Measurements from ENCODE around the gene GABRG3.

GABRG3 gene

DNA sequence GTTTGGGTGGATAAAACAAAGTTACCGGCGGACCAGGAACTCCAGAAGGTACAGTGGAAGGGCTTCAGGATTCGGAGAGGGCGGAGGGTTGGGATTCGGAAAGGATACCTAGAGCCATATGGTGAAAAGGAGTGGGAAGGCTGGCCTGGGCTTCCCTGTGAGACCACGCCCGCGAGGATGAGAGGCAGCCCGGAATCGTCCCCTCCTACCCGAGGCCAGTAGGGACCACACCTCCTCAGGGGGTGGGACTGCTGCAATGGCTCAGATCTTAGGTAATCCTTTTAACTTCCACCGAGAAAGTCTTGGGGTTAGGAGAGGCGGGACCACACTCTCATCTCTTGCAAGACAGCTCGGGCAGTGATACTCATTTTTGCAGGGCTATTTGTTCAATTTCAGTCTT, 616.8 kb downstream of the GABRG3 start:
- TF ChIP-seq CTCF (IDR thresholded peaks at IDR 0.05; ENCODE audit: extremely low read depth, insufficient read depth, missing control alignments), result no peak
- DNase-seq (ENCODE audit: low spot score), result no peak
- in situ Hi-C loops (cut with MboI; ENCODE audit: low pct_unique_long_range_greater_than_20kb, low sequenced_read_pairs, unreplicated experiment), result no loop called here

- in situ Hi-C loops (cut with MboI; ENCODE audit: low pct_unique_long_range_greater_than_20kb, low sequenced_read_pairs, unreplicated experiment), result no loop called here
- no peak for DNase-seq (ENCODE audit: low spot score)
- TF ChIP-seq CTCF (IDR thresholded peaks at IDR 0.05; ENCODE audit: extremely low read depth, insufficient read depth, missing control alignments), result no peak
Observed at GRCh38 chr15:27589260-27589659, 618.3 kb downstream of the GABRG3 start.

DNA sequence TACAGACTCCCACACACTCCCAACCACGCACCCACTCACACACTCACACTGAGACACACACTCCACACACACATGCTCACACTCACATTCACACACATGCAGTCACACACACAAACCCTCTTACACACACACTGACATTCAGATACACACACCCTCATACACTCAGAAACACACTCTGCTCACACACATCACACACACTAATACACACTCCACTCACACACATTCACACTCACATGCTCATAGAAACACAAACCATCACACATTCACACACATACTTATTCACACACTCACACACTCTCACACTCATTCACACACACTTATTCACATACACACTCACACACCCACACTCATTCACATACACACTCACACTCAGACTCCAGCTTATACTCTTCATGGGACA, 618.8 kb downstream of the GABRG3 start:
- in situ Hi-C loops (cut with MboI; ENCODE audit: low pct_unique_long_range_greater_than_20kb, low sequenced_read_pairs, unreplicated experiment), result no loop called here
- DNase-seq (ENCODE audit: low spot score), result no peak
- TF ChIP-seq CTCF (IDR thresholded peaks at IDR 0.05; ENCODE audit: extremely low read depth, insufficient read depth, missing control alignments), result no peak
